Trophoblast cell (in vitro differentiated cells and primary cell): Measurements from ENCODE around the gene SRRM3.
"Not testable (repeated sequence)": the region's sequence is repeated elsewhere in the genome, so short reads cannot be mapped to it uniquely, and the experiment has no call there.

ENCODE experiments used
- DNase-seq, 2 donors: peaks; one replicate each; pipeline ENCODE4 v3.0.0-alpha.2; 2016
- H2AFZ ChIP-seq: 2 replicates; pipeline ENCODE4 v1.6.1; 2013; ENCODE audit warnings: low read length, moderate library complexity, mild to moderate bottlenecking; ENCODE audit not compliant: insufficient read depth, poor library complexity
- H2AK5ac ChIP-seq: 2 replicates; pipeline ENCODE4 v1.6.1; 2013; ENCODE audit warnings: mild to moderate bottlenecking, low read length
- H2BK120ac ChIP-seq: 2 replicates; pipeline ENCODE4 v1.6.1; 2013; ENCODE audit warnings: low read length, mild to moderate bottlenecking, moderate library complexity; ENCODE audit not compliant: insufficient read depth, poor library complexity
- H2BK12ac ChIP-seq: 2 replicates; pipeline ENCODE4 v1.6.1; 2013; ENCODE audit warnings: mild to moderate bottlenecking, low read length, moderate library complexity
- H2BK5ac ChIP-seq: 2 replicates; pipeline ENCODE4 v1.6.1; 2013; ENCODE audit warnings: low read length, low read depth, moderate library complexity, mild to moderate bottlenecking; ENCODE audit not compliant: poor library complexity
- H3K14ac ChIP-seq: 2 replicates; pipeline ENCODE4 v1.6.1; 2013; ENCODE audit warnings: mild to moderate bottlenecking, low read length
- H3K18ac ChIP-seq: 2 replicates; pipeline ENCODE4 v1.6.1; 2013; ENCODE audit warnings: mild to moderate bottlenecking, low read length
- H3K23ac ChIP-seq: 2 replicates; pipeline ENCODE4 v1.6.1; 2013; ENCODE audit warnings: low read length
- H3K27ac ChIP-seq: 2 replicates; pipeline ENCODE4 v1.5.1; 2013; ENCODE audit warnings: low read depth, mild to moderate bottlenecking, inconsistent platforms, low read length, moderate library complexity
- H3K27me3 ChIP-seq: 2 replicates; pipeline ENCODE4 v1.6.1; 2013; ENCODE audit warnings: inconsistent platforms, mild to moderate bottlenecking, low read length, moderate library complexity; ENCODE audit not compliant: insufficient read depth
- H3K36me3 ChIP-seq, 2 experiments: 1 replicate in 1 of 2; 2 replicates in 1 of 2; pipeline ENCODE4 v1.6.1; 2013; ENCODE audit warnings: low read length in 2 of 2, mild to moderate bottlenecking in 2 of 2, moderate library complexity in 1 of 2; ENCODE audit not compliant: insufficient read depth in 2 of 2, control insufficient read depth in 1 of 2
- H3K4ac ChIP-seq: 2 replicates; pipeline ENCODE4 v1.6.1; 2013; ENCODE audit warnings: low read depth, mild to moderate bottlenecking, low read length, moderate library complexity
- H3K4me1 ChIP-seq, 2 experiments: 1 replicate in 1 of 2; 2 replicates in 1 of 2; pipeline ENCODE4 v1.6.1; 2013; ENCODE audit warnings: low read length in 2 of 2, mild to moderate bottlenecking in 2 of 2, moderate library complexity in 1 of 2; ENCODE audit not compliant: insufficient read depth in 2 of 2, control insufficient read depth in 1 of 2
- H3K4me2 ChIP-seq: 2 replicates; pipeline ENCODE4 v1.6.1; 2013; ENCODE audit warnings: inconsistent platforms, mild to moderate bottlenecking, low read length, moderate library complexity
- H3K4me3 ChIP-seq: 2 replicates; pipeline ENCODE4 v1.5.1; 2013; ENCODE audit warnings: mild to moderate bottlenecking, low read depth, low read length, inconsistent platforms
- H3K79me1 ChIP-seq: one replicate; pipeline ENCODE4 v1.6.1; 2013; ENCODE audit warnings: low read length
- H3K79me2 ChIP-seq: 2 replicates; pipeline ENCODE4 v1.6.1; 2013; ENCODE audit warnings: low read length, mild to moderate bottlenecking; ENCODE audit not compliant: control insufficient read depth, insufficient read depth, poor library complexity
- H3K9ac ChIP-seq: 2 replicates; pipeline ENCODE4 v1.6.1; 2013; ENCODE audit warnings: mild to moderate bottlenecking, low read length
- H3K9me3 ChIP-seq: 2 replicates; pipeline ENCODE4 v1.6.1; 2013; ENCODE audit warnings: low read depth, mild to moderate bottlenecking, control low read depth, inconsistent platforms, low read length; ENCODE audit not compliant: insufficient read depth
- H4K12ac ChIP-seq: 2 replicates; pipeline ENCODE4 v1.6.1; 2013; ENCODE audit warnings: low read depth, mild to moderate bottlenecking, low read length, moderate library complexity
- H4K8ac ChIP-seq: 2 replicates; pipeline ENCODE4 v1.6.1; 2013; ENCODE audit warnings: low read depth, mild to moderate bottlenecking, low read length, moderate library complexity
- H4K91ac ChIP-seq: one replicate; pipeline ENCODE4 v1.6.1; 2013; ENCODE audit warnings: low read depth, mild to moderate bottlenecking, low read length, moderate library complexity
- WGBS: extraction: QIAGEN DNeasy Blood & Tissue Kit; methylation state at CpG from one replicate; pipeline ENCODE4 v1.1.7; 2013; ENCODE audit warnings: missing lambda C conversion rate; ENCODE audit not compliant: insufficient read length, insufficient coverage; ENCODE audit errors: extremely low coverage; 5-methylcytosine and 5-hydroxymethylcytosine counted together

The SRRM3 gene

GRCh38 chr7:76156992-76157685, 44.6 kb upstream of the SRRM3 start:
- H3K79me2 ChIP-seq, H3K4me3 ChIP-seq, H3K79me1 ChIP-seq, H3K9ac ChIP-seq, H3K4me1 ChIP-seq, H4K8ac ChIP-seq, H3K18ac ChIP-seq, H4K12ac ChIP-seq, H3K14ac ChIP-seq, H2AK5ac ChIP-seq, H2BK120ac ChIP-seq, H3K36me3 ChIP-seq, H4K91ac ChIP-seq, H2BK5ac ChIP-seq, H3K4ac ChIP-seq, H3K4me2 ChIP-seq, H3K27me3 ChIP-seq, H3K9me3 ChIP-seq, H2BK12ac ChIP-seq, H2AFZ ChIP-seq, H3K27ac ChIP-seq, H3K23ac ChIP-seq: not testable (repeated sequence)
- DNase-seq: peak in 1 of 2 donors; percentile 28
- no CpG with 5 or more reads among the region's 2 CpGs for WGBS

- not testable (repeated sequence) for H3K4me1 ChIP-seq, H3K9me3 ChIP-seq, H3K23ac ChIP-seq, H3K27ac ChIP-seq, H3K9ac ChIP-seq, H2AFZ ChIP-seq, H3K79me1 ChIP-seq, H3K4me3 ChIP-seq, H3K79me2 ChIP-seq, H3K27me3 ChIP-seq, H4K91ac ChIP-seq, H3K18ac ChIP-seq, H3K36me3 ChIP-seq, H3K4ac ChIP-seq, H2BK120ac ChIP-seq, H3K14ac ChIP-seq, H2BK12ac ChIP-seq, H3K4me2 ChIP-seq, H2BK5ac ChIP-seq, H4K8ac ChIP-seq, H2AK5ac ChIP-seq, H4K12ac ChIP-seq
- WGBS: no CpG with 5 or more reads among the region's 10 CpGs
- DNase-seq: peak; percentile 60 to 80
Observed at GRCh38 chr7:76158416-76158815, 43.3 kb upstream of the SRRM3 start.

DNA sequence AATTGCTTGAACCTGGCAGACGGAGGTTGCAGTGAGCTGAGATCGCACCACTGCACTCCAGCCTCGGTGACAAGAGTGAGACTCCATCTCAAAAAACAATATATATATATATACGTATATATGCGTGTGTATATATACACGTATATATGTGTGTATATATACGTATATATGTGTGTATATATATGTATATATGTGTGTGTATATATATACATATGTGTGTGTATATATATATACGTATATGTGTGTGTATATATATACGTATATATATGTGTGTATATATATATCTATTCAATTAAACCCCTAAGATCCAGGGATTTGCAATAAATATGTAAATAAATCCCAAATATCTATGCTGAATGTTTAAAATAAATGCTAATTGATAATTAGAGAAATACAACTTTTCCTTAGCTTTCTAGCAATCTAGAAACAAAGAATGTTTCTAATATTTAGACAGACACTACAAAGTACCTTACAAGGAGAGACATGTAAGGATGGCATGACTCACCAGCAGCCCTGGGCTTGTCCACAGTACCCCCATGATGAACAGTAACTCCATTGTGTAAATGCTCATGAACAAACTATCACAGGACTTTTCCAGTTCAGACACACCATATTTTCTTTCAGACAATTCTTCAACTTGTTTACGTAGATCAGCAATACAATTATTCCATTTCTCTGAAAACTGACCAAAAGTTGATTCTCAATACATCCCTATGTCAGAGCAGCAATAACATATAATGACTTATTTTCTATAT, 39.1 kb upstream of the SRRM3 start:
- H4K12ac ChIP-seq, H3K27me3 ChIP-seq, H4K8ac ChIP-seq, H2BK5ac ChIP-seq, H3K27ac ChIP-seq, H4K91ac ChIP-seq, H3K9ac ChIP-seq, H3K4ac ChIP-seq, H3K79me1 ChIP-seq, H3K14ac ChIP-seq, H3K79me2 ChIP-seq, H3K4me1 ChIP-seq, H3K4me2 ChIP-seq, H3K4me3 ChIP-seq, H3K9me3 ChIP-seq, H2BK120ac ChIP-seq, H2AK5ac ChIP-seq, H3K18ac ChIP-seq, H2AFZ ChIP-seq, H3K36me3 ChIP-seq, H3K23ac ChIP-seq, H2BK12ac ChIP-seq: not testable (repeated sequence)
- peak; percentile 60 to 63 for DNase-seq
- no CpG with 5 or more reads among the region's 10 CpGs for WGBS

GRCh38 chr7:76163812-76164211, 37.9 kb upstream of the SRRM3 start:
- not testable (repeated sequence) for H3K36me3 ChIP-seq, H4K12ac ChIP-seq, H2AFZ ChIP-seq, H3K79me1 ChIP-seq, H3K4ac ChIP-seq, H3K79me2 ChIP-seq, H3K18ac ChIP-seq, H3K4me1 ChIP-seq, H3K4me2 ChIP-seq, H2AK5ac ChIP-seq, DNase-seq, H3K9ac ChIP-seq, H3K23ac ChIP-seq, H2BK120ac ChIP-seq, H3K27me3 ChIP-seq, H3K4me3 ChIP-seq, H3K14ac ChIP-seq, H2BK5ac ChIP-seq, H3K9me3 ChIP-seq, H3K27ac ChIP-seq
- Histone ChIP-seq H4K8ac (peak overlapping the region; percentile 78), H2BK12ac (peak overlapping the region; percentile 28), H4K91ac (peak overlapping the region; percentile 5)
- WGBS: no CpG with 5 or more reads among the region's 8 CpGs
